HepG2 (cell line): ENCODE results near the gene IMP3. TPM values are rescaled to one million over a fixed set of nuclear protein-coding genes. Genes with fewer than 3 reads are reported as not detected.

Experiments
- BCLAF1 ChIP-seq: fragments of 450-650 bp; IDR thresholded peaks from 2 replicates; pipeline ENCODE4 v1.6.1; 2017; ENCODE audit warnings: mild to moderate bottlenecking
- CENPT ChIP-seq: sonication (generic); formaldehyde crosslinking; IDR thresholded peaks from 2 replicates; pipeline ENCODE4 v1.8.0; 2022; ENCODE audit warnings: low read depth, mild to moderate bottlenecking, moderate library complexity, missing genetic modification reagents
- HMGA1 ChIP-seq: sonication (generic); formaldehyde crosslinking; conservative IDR thresholded peaks from 2 replicates; pipeline ENCODE4 v1.4.0; 2020; ENCODE audit warnings: missing genetic modification reagents
- MBNL3 ChIP-seq: fragments of 250-450 bp; sonication (Bioruptor Pico); conservative IDR thresholded peaks from 2 replicates; pipeline ENCODE4 v1.8.0; 2022; ENCODE audit warnings: mild to moderate bottlenecking, inconsistent platforms
- NFYC ChIP-seq: IDR thresholded peaks from 2 replicates; pipeline ENCODE4 v1.6.1; 2016; ENCODE audit warnings: missing genetic modification reagents, missing compliant biosample characterization
- NR2F1 ChIP-seq, 2 experiments: fragments of 450-650 bp in 1 of 2; formaldehyde crosslinking in 1 of 2; IDR thresholded peaks; 2 replicates each; pipeline versions ENCODE4 v1.5.0 to v1.6.1; 2016 to 2020; ENCODE audit warnings: mild to moderate bottlenecking in 1 of 2, missing compliant biosample characterization in 1 of 2, missing genetic modification reagents in 1 of 2, moderate library complexity in 1 of 2
- RFX3 ChIP-seq: IDR thresholded peaks from 2 replicates; pipeline ENCODE4 v1.6.1; 2016; ENCODE audit warnings: missing biosample characterization, missing genetic modification reagents
- UBTF ChIP-seq: sonication (generic); formaldehyde crosslinking; IDR thresholded peaks from 2 replicates; pipeline ENCODE4 v1.4.0; 2020; ENCODE audit warnings: mild to moderate bottlenecking, missing genetic modification reagents
- ZNF121 ChIP-seq: sonication (generic); formaldehyde crosslinking; IDR thresholded peaks from 2 replicates; pipeline ENCODE4 v1.5.0; 2020; ENCODE audit warnings: mild to moderate bottlenecking, missing genetic modification reagents
- ZNF547 ChIP-seq: sonication (generic); formaldehyde crosslinking; IDR thresholded peaks from 2 replicates; pipeline ENCODE4 v1.5.1; 2020; ENCODE audit warnings: mild to moderate bottlenecking, missing genetic modification reagents
- ZNF7 ChIP-seq: IDR thresholded peaks from 2 replicates; pipeline ENCODE4 v1.6.1; 2016; ENCODE audit warnings: missing biosample characterization, missing genetic modification reagents
- ZNF709 ChIP-seq: sonication (generic); formaldehyde crosslinking; IDR thresholded peaks from 2 replicates; pipeline ENCODE4 v1.5.0; 2020; ENCODE audit warnings: mild to moderate bottlenecking, missing genetic modification reagents
- ZNF775 ChIP-seq: sonication (generic); formaldehyde crosslinking; IDR thresholded peaks from 2 replicates; pipeline ENCODE4 v1.4.0; 2020; ENCODE audit warnings: missing genetic modification reagents, mild to moderate bottlenecking, moderate library complexity, borderline replicate concordance
- ZNF841 ChIP-seq: sonication (generic); formaldehyde crosslinking; IDR thresholded peaks from 2 replicates; pipeline ENCODE4 v1.8.1; 2023; ENCODE audit warnings: missing genetic modification reagents, borderline replicate concordance
- polyA plus RNA-seq, 8 experiments: library from polyadenylated mRNA; depleted of rRNA in 3 of 8; stranded (reverse) in 7 of 8; unstranded in 1 of 8; fragments of >200 nt; fragmentation: Illumina TruSeq in 4 of 8; extraction: Trizol in 4 of 8; gene quantifications; 2 replicates each; pipeline versions ENCODE4 v1.2.1 to v1.2.3, GENCODE V29; 2011 to 2016; ENCODE audit warnings: low read depth in 4 of 8, missing spikeins in 1 of 8, mixed read lengths in 1 of 8; ENCODE audit not compliant: insufficient read depth in 1 of 8
- total RNA-seq, 5 experiments: library from RNA; depleted of rRNA; stranded (reverse); fragments of >200 nt; fragmentation: Illumina TruSeq; extraction: Trizol; gene quantifications; 2 replicates each; pipeline ENCODE4 v1.2.3, GENCODE V29; 2016; ENCODE audit warnings: low read depth in 1 of 5
- TF ChIP-seq, protein P1 (sequence below): sonication (generic); formaldehyde crosslinking; IDR thresholded peaks from 2 replicates; pipeline ENCODE4 v1.5.1; 2020; ENCODE audit warnings: mild to moderate bottlenecking, missing genetic modification reagents, moderate library complexity
- TF ChIP-seq, protein P2 (sequence below): sonication (generic); formaldehyde crosslinking; IDR thresholded peaks from 2 replicates; pipeline ENCODE4 v1.4.0; 2020; ENCODE audit warnings: missing genetic modification reagents

Gene IMP3
- total and polyA plus RNA-seq, 2 of the 13 experiments (the other 11 are each of a cell fraction or from before 2014, with no cell fraction given) = 38.3 to 143 TPM

GRCh38 chr15:75672646-75673425, 32.8 kb upstream of the IMP3 start (continued):
- no peak for TF ChIP-seq NFYC (CRISPR knock-in tag)
- TF ChIP-seq RFX3 (CRISPR knock-in tag) = no peak
- no peak for TF ChIP-seq MBNL3 (CRISPR knock-in tag)
- no peak for TF ChIP-seq ZNF709 (CRISPR knock-in tag)
- TF ChIP-seq CENPT (CRISPR knock-in tag) = no peak
- TF ChIP-seq ZNF7 = no peak
- no peak for TF ChIP-seq ZNF547 (CRISPR knock-in tag)
- TF ChIP-seq BCLAF1 = no peak
- TF ChIP-seq HMGA1 = no peak
- no peak for TF ChIP-seq ZNF775 (CRISPR knock-in tag)
- TF ChIP-seq UBTF (CRISPR knock-in tag) = 0 out of 2 replicates have a peak, but pooled peaks have one; percentile 15
- no peak for TF ChIP-seq ZNF841 (CRISPR knock-in tag)
- TF ChIP-seq NR2F1 (CRISPR knock-in tag; IDR thresholded peaks at IDR 0.05) = no peak
- TF ChIP-seq, protein P1, sequence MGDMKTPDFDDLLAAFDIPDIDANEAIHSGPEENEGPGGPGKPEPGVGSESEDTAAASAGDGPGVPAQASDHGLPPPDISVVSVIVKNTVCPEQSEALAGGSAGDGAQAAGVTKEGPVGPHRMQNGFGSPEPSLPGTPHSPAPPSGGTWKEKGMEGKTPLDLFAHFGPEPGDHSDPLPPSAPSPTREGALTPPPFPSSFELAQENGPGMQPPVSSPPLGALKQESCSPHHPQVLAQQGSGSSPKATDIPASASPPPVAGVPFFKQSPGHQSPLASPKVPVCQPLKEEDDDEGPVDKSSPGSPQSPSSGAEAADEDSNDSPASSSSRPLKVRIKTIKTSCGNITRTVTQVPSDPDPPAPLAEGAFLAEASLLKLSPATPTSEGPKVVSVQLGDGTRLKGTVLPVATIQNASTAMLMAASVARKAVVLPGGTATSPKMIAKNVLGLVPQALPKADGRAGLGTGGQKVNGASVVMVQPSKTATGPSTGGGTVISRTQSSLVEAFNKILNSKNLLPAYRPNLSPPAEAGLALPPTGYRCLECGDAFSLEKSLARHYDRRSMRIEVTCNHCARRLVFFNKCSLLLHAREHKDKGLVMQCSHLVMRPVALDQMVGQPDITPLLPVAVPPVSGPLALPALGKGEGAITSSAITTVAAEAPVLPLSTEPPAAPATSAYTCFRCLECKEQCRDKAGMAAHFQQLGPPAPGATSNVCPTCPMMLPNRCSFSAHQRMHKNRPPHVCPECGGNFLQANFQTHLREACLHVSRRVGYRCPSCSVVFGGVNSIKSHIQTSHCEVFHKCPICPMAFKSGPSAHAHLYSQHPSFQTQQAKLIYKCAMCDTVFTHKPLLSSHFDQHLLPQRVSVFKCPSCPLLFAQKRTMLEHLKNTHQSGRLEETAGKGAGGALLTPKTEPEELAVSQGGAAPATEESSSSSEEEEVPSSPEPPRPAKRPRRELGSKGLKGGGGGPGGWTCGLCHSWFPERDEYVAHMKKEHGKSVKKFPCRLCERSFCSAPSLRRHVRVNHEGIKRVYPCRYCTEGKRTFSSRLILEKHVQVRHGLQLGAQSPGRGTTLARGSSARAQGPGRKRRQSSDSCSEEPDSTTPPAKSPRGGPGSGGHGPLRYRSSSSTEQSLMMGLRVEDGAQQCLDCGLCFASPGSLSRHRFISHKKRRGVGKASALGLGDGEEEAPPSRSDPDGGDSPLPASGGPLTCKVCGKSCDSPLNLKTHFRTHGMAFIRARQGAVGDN = peak; percentile 44; the same call in 1 of the 2 replicates
- TF ChIP-seq, protein P2, sequence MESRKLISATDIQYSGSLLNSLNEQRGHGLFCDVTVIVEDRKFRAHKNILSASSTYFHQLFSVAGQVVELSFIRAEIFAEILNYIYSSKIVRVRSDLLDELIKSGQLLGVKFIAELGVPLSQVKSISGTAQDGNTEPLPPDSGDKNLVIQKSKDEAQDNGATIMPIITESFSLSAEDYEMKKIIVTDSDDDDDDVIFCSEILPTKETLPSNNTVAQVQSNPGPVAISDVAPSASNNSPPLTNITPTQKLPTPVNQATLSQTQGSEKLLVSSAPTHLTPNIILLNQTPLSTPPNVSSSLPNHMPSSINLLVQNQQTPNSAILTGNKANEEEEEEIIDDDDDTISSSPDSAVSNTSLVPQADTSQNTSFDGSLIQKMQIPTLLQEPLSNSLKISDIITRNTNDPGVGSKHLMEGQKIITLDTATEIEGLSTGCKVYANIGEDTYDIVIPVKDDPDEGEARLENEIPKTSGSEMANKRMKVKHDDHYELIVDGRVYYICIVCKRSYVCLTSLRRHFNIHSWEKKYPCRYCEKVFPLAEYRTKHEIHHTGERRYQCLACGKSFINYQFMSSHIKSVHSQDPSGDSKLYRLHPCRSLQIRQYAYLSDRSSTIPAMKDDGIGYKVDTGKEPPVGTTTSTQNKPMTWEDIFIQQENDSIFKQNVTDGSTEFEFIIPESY (CRISPR knock-in tag) = no peak
- TF ChIP-seq ZNF121 (CRISPR knock-in tag) = no peak
